Erythroblast (primary cell): Measurements from ENCODE around the gene MYO10.
"Not testable (repeated sequence)": the region's sequence is repeated elsewhere in the genome, so short reads cannot be mapped to it uniquely, and the experiment has no call there.

Experiments
- DNase-seq, 2 experiments: peaks; one replicate each; lab custom pipeline; 2025; lab: John Stamatoyannopoulos, UW
- GATA1 ChIP-seq: IDR thresholded peaks from 2 replicates; pipeline ENCODE4 v1.6.1; 2011; ENCODE audit warnings: low read depth, mild to moderate bottlenecking, control low read depth, low read length, moderate library complexity
- POLR2A ChIP-seq: IDR thresholded peaks from 2 replicates; pipeline ENCODE4 v1.6.1; 2011; ENCODE audit warnings: mild to moderate bottlenecking, low read length

MYO10 gene

GRCh38 chr5:16665601-16666000 lies 270.5 kb downstream of the MYO10 start:
- no peak for TF ChIP-seq GATA1
- TF ChIP-seq POLR2A: no peak
- DNase-seq: no peak

GRCh38 chr5:16664368-16664767 lies 271.7 kb downstream of the MYO10 start:
- TF ChIP-seq POLR2A: no peak
- TF ChIP-seq GATA1: no peak
- no peak for DNase-seq

- TF ChIP-seq GATA1 (no peak), POLR2A (no peak)
- no peak for DNase-seq
These were observed 272.2 kb downstream of the MYO10 start for GRCh38 chr5:16663840-16664239.

- no peak for TF ChIP-seq POLR2A
- no peak for TF ChIP-seq GATA1
- DNase-seq: no peak
These were observed 274.4 kb downstream of the MYO10 start for GRCh38 chr5:16661713-16662112.

DNA sequence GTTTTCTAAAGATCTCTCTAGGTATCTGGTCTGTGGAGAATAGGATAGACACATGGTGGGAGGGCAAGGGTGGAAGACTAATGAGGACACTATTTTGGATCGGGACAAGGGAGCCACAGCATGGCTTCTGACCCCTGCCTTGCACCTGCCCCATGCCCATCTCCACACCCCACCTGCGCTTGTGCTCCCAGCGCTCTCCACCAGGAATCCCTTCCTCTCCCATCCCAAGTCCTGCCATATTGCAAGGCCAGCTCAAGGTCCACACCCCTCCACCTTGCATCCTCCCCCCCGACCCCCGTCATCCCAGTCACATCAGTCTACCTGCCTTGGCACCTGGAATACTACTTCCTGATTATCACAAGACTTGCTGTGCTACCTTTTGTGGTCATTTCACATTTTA lies 275.1 kb downstream of the MYO10 start:
- no peak for DNase-seq
- TF ChIP-seq GATA1 (no peak), POLR2A (no peak)

GRCh38 chr5:16659536-16659935 lies 276.6 kb downstream of the MYO10 start:
- no peak for TF ChIP-seq POLR2A
- TF ChIP-seq GATA1: no peak
- no peak for DNase-seq

- TF ChIP-seq GATA1 (no peak), POLR2A (no peak)
- no peak for DNase-seq
These were observed 279.4 kb downstream of the MYO10 start for GRCh38 chr5:16656561-16657191.

DNA sequence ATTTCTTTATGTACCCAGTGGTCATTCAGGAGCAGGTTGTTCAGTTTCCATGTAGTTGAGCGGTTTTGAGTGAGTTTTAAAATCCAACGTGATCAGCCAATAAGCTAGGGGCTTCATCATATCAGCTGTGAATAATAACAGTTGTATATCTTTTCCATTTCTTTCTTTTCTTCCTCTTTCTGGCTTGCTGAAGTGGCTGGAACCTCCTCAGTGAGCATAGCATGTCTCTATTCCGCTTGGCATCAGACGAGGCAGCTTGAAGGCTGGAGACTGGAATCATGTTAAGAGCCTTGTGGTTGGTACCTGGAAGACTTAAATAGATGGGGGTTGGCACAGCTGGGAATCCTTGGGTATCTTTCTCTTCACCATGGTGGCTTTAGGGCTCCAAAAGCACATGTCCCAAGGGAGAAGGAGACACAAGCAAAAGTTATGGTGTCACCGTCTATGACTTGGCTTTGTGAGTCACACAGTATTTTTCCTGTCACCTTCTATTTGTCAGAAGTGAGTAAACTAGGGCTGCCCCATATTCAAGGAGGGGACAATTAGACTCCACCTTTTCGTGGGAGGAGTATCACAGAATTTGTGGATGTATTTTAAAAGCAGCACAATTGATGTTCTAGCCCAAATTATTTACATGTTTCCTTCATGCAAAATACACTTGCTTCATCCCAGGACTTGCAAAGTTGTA lies 281.3 kb downstream of the MYO10 start:
- TF ChIP-seq POLR2A (no peak), GATA1 (no peak)
- DNase-seq: no peak

DNA sequence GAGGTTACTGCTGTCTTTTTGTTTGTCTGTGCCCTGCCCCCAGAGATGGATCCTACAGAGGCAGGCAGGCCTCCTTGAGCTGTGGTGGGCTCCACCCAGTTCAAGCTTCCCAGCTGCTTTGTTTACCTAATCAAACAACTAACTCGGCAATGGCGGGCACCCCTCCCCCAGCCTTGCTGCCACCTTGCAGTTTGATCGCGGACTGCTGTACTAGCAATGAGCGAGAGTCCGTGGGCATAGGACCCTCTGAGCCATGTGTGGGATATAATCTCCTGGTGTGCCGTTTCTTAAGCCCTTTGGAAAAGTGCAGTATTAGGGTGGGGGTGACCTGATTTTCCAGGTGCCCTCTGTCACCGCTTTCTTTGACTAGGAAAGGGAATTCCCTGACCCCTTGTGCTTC lies 287.3 kb downstream of the MYO10 start:
- DNase-seq: not testable (repeated sequence)

- TF ChIP-seq POLR2A (no peak), GATA1 (no peak)
- no peak for DNase-seq
These were observed 291.7 kb downstream of the MYO10 start for GRCh38 chr5:16644301-16644889.

- no peak for TF ChIP-seq GATA1
- TF ChIP-seq POLR2A: no peak
These were observed 293.2 kb downstream of the MYO10 start for GRCh38 chr5:16642867-16643266.

GRCh38 chr5:16639206-16639605 lies 296.9 kb downstream of the MYO10 start:
- TF ChIP-seq POLR2A (no peak), GATA1 (no peak)
- no peak for DNase-seq

More at GRCh38 chr5:16642867-16643266, 293.2 kb downstream of the MYO10 start:
- DNase-seq: no peak

- no peak for DNase-seq
- TF ChIP-seq GATA1 (no peak), POLR2A (no peak)
These were observed 307.7 kb downstream of the MYO10 start for GRCh38 chr5:16628376-16628775.

DNA sequence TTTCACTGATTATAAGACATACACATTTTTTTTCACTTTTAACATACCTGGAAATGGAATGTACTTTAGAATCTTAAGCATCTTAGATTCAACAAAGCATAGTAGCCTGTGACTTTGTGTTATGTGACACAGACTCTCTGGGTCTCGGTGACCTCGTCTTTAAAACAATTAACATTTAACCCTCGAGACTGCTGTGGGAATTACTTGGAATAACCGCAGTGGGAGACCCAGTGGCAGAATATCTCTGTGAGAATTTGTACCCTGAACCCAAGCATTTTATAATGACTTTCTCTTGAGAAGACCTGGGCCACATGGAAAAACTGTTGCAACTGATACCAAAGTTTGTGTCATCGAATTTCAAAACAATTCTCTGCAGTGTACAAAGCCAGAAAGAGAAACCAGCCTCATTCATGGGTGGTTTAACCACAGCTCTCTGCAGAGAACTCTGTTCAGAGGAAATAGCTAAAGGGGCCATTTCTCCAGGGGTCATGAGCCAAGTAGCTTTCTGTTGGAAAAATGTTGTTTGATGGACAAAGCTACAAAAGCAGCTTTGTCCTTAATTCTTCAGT lies 309.3 kb downstream of the MYO10 start:
- TF ChIP-seq GATA1: no peak
- no peak for TF ChIP-seq POLR2A
- no peak for DNase-seq

- no peak for TF ChIP-seq POLR2A
- no peak for TF ChIP-seq GATA1
- no peak for DNase-seq
These were observed 311.0 kb downstream of the MYO10 start for GRCh38 chr5:16625096-16625495.
